Central memory CD8-positive, alpha-beta T cell (primary cell): ENCODE data around the gene TMOD2.

ENCODE experiments used
- ATAC-seq: fragments of 150-1000 bp; cut with Tn5 transposase; replicated peaks from 2 replicates; pipeline ENCODE4 v1.10.0; 2022; ENCODE audit warnings: mild to moderate bottlenecking, moderate FRiP score, moderate number of reproducible peaks; ENCODE audit not compliant: poor library complexity, severe bottlenecking; ENCODE audit errors: extremely low read depth
- DNase-seq, 2 donors: peaks; one replicate each; pipeline ENCODE4 v3.0.0; 2021; ENCODE audit warnings: low spot score in 2 of 2
- H3K27ac Mint-ChIP-seq: one replicate; pipeline ENCODE4 v1.8.0; 2022; ENCODE audit warnings: low read depth, mild to moderate bottlenecking, moderate library complexity, mixed read lengths
- H3K27me3 Mint-ChIP-seq: one replicate; pipeline ENCODE4 v1.8.0; 2022; ENCODE audit warnings: mixed read lengths
- H3K36me3 Mint-ChIP-seq: one replicate; pipeline ENCODE4 v1.8.0; 2022; ENCODE audit warnings: mild to moderate bottlenecking, moderate library complexity, mixed read lengths; ENCODE audit not compliant: insufficient read depth
- H3K4me1 Mint-ChIP-seq: one replicate; pipeline ENCODE4 v1.8.0; 2022; ENCODE audit warnings: mixed read lengths
- H3K4me3 Mint-ChIP-seq: one replicate; pipeline ENCODE4 v1.8.0; 2022; ENCODE audit warnings: mild to moderate bottlenecking, moderate library complexity, mixed read lengths
- H3K9me3 Mint-ChIP-seq: one replicate; pipeline ENCODE4 v1.8.0; 2022; ENCODE audit warnings: mixed read lengths

TMOD2 gene

DNA sequence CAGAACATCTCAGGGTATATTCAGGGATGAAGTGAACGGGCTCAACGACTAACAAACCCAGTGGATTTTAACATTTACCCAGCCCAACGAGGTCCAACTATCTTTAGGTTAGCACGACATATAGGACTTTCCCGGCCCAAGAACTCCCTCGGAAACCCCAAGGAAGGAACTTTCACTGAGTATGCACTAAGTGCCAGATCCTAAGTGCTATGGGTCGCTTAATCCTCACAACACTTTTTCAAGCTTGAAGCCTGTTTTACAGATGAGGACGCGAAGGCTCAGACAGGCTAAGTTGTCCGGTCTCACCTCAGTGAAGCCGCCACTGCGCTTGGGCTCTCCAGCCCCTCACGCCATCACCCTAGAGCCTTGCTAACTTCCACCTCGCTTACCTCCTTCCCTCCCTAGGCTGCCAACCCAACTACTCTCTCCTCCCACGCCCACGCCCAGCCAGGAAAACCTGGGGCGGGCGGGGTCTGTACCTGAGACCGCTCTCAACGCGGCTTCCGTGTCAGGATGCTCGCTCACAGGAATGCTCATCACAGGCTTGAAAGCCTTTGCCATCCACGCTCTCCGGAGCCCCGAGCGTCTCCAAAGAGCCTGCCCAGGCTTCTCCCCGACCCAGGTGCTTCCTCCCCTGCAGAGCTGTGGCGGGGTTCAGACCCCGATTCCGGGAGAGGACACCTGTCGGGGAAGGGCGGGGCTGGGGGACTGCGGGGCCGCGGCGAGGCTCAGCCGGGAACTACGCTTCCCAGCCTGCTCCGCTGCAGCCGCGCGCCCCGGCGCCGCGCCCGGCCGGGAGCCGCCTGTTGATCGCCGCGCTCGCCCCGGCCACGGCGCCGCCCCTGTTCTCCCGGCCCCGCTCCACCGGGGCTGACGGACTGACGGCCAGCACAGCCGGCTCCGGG lies at the start of gene TMOD2:
Gene TMOD2 (plus strand): TSS at position 806 of the 905 bp plus-strand sequence. CDS start 14,845 bp downstream, outside the sequence.
- Mint-ChIP-seq H3K36me3 (peaks cover 4% of the 10 kb centered on the region), H3K4me1 (peaks cover 32% of the 10 kb centered on the region), H3K4me3 (peak within 1 kb of the TSS; percentile 87), H3K27ac (no peak within 1 kb of the TSS), H3K9me3 (no peaks in the 10 kb centered on the region), H3K27me3 (no peaks in the 10 kb centered on the region)
- DNase-seq (no peak), ATAC-seq (peak; percentile 84)

DNA sequence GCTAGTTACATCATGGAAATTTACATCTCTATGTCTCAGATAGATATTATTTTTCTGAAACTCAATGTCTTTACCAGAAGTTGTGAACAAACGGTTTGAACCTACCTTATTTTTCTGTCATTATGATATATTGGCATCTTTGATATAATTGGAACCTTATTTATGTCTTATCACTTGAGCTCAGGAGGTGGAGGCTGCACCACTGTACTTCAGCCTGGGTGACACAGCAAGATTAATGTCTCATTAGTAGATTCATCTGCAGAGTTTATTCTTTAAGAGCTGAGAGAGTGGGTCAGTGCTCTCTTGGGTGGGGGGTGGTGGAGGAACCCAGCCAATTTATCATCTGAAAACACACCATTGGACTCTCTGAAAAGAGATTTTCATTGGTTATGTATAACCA lies 48.7 kb upstream of the TMOD2 start:
- Mint-ChIP-seq H3K4me1 (no peaks in the 10 kb centered on the region), H3K27me3 (peaks cover 33% of the 10 kb centered on the region), H3K4me3 (no peak overlapping the region), H3K9me3 (no peaks in the 10 kb centered on the region), H3K27ac (no peak overlapping the region), H3K36me3 (no peaks in the 10 kb centered on the region)
- DNase-seq (no peak), ATAC-seq (no peak)

- no peaks in the 10 kb centered on the region for H3K4me1 Mint-ChIP-seq
- H3K9me3 Mint-ChIP-seq = no peaks in the 10 kb centered on the region
- H3K36me3 Mint-ChIP-seq = no peaks in the 10 kb centered on the region
- ATAC-seq = no peak
- peaks cover 4% of the 10 kb centered on the region for H3K27me3 Mint-ChIP-seq
- no peak overlapping the region for H3K4me3 Mint-ChIP-seq
- DNase-seq = no peak
- H3K27ac Mint-ChIP-seq = no peak overlapping the region
Observed at GRCh38 chr15:51706291-51706690, 45.1 kb upstream of the TMOD2 start.

DNA sequence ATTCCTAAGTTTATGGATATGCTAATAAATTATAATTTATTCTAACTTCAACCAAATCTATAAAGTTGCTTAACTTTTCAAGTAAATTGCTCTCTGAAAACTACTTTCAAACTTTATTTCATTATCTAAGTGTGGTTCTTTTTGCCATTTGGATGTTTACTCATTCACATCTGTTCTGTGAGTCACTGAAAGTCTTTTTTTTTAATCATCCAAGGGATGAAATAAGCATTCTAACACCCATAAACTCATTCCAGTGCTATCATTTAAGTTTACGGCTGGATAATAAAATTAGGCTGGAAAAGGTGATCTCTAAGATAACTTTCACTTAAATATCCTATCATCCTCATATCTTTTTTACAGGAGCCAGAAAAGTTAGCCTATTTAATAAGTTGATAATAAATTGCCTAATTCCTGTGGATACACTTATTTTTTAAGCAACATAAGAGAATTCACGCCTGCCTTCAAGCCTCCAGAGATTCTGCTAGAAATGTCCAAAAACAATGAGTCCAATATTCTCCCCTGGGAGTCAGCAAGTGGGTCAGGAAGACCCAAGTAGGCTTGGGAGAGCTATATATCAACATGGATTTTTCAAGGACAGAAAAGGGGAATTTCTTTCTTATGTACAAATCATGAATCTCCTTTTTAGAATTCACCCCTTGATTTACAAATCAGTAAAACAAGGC lies 44.3 kb upstream of the TMOD2 start:
- Mint-ChIP-seq H3K27me3 (no peaks in the 10 kb centered on the region), H3K36me3 (no peaks in the 10 kb centered on the region), H3K4me1 (no peaks in the 10 kb centered on the region), H3K27ac (no peak overlapping the region), H3K4me3 (no peak overlapping the region), H3K9me3 (no peaks in the 10 kb centered on the region)
- no peak for DNase-seq
- no peak for ATAC-seq

GRCh38 chr15:51708013-51708412 lies 43.4 kb upstream of the TMOD2 start:
- Mint-ChIP-seq H3K9me3 (no peaks in the 10 kb centered on the region), H3K27ac (no peak overlapping the region), H3K27me3 (no peaks in the 10 kb centered on the region), H3K4me1 (no peaks in the 10 kb centered on the region), H3K4me3 (no peak overlapping the region), H3K36me3 (no peaks in the 10 kb centered on the region)
- no peak for DNase-seq
- no peak for ATAC-seq

- Mint-ChIP-seq H3K27me3 (no peaks in the 10 kb centered on the region), H3K4me1 (no peaks in the 10 kb centered on the region), H3K27ac (no peak overlapping the region), H3K9me3 (no peaks in the 10 kb centered on the region), H3K4me3 (no peak overlapping the region), H3K36me3 (no peaks in the 10 kb centered on the region)
- no peak for DNase-seq
- no peak for ATAC-seq
Observed at GRCh38 chr15:51709031-51709430, 42.4 kb upstream of the TMOD2 start.

GRCh38 chr15:51714162-51714561 lies 37.2 kb upstream of the TMOD2 start:
- no peaks in the 10 kb centered on the region for H3K4me1 Mint-ChIP-seq
- H3K36me3 Mint-ChIP-seq = no peaks in the 10 kb centered on the region
- H3K27ac Mint-ChIP-seq = no peak overlapping the region
- no peak overlapping the region for H3K4me3 Mint-ChIP-seq
- no peaks in the 10 kb centered on the region for H3K27me3 Mint-ChIP-seq
- DNase-seq (no peak), ATAC-seq (no peak)
- no peaks in the 10 kb centered on the region for H3K9me3 Mint-ChIP-seq

DNA sequence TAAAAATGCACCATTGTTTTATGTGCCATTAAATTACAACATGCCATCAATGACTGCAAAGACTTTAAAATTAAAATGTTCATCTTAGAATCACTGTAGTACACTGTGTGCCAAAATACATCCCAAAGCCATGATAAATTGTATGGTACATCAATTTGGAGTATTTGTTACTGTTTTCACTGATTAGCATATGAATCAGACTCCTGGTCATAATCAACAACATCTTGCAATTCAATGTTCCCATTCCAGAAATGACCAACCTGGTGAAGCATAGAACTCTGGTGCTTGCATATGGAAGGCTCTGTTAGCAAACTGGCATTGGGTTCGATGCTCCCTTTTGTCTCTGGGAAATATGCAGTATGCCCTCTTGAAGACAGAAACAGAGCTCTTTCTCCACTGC lies 36.5 kb upstream of the TMOD2 start:
- no peaks in the 10 kb centered on the region for H3K9me3 Mint-ChIP-seq
- H3K4me3 Mint-ChIP-seq = no peak overlapping the region
- H3K27me3 Mint-ChIP-seq = no peaks in the 10 kb centered on the region
- H3K4me1 Mint-ChIP-seq = no peaks in the 10 kb centered on the region
- DNase-seq = no peak
- ATAC-seq = no peak
- no peak overlapping the region for H3K27ac Mint-ChIP-seq
- no peaks in the 10 kb centered on the region for H3K36me3 Mint-ChIP-seq

- Mint-ChIP-seq H3K36me3 (peaks cover 11% of the 10 kb centered on the region), H3K27me3 (no peaks in the 10 kb centered on the region), H3K4me1 (peaks cover 8% of the 10 kb centered on the region), H3K27ac (no peak overlapping the region), H3K9me3 (no peaks in the 10 kb centered on the region), H3K4me3 (no peak overlapping the region)
- ATAC-seq (no peak), DNase-seq (no peak)
Observed at GRCh38 chr15:51718219-51718618, 33.2 kb upstream of the TMOD2 start.

- Mint-ChIP-seq H3K9me3 (no peaks in the 10 kb centered on the region), H3K36me3 (peaks cover 13% of the 10 kb centered on the region), H3K27me3 (no peaks in the 10 kb centered on the region), H3K4me3 (no peak overlapping the region), H3K4me1 (peaks cover 8% of the 10 kb centered on the region), H3K27ac (no peak overlapping the region)
- DNase-seq (no peak), ATAC-seq (no peak)
Observed at GRCh38 chr15:51718746-51719145, 32.7 kb upstream of the TMOD2 start.

GRCh38 chr15:51720201-51720995 lies 31.0 kb upstream of the TMOD2 start:
- Mint-ChIP-seq H3K36me3 (peaks cover 23% of the 10 kb centered on the region), H3K4me1 (peaks cover 23% of the 10 kb centered on the region), H3K9me3 (no peaks in the 10 kb centered on the region), H3K27me3 (no peaks in the 10 kb centered on the region), H3K27ac (peak overlapping the region; percentile 23), H3K4me3 (no peak overlapping the region)
- no peak for DNase-seq
- no peak for ATAC-seq

DNA sequence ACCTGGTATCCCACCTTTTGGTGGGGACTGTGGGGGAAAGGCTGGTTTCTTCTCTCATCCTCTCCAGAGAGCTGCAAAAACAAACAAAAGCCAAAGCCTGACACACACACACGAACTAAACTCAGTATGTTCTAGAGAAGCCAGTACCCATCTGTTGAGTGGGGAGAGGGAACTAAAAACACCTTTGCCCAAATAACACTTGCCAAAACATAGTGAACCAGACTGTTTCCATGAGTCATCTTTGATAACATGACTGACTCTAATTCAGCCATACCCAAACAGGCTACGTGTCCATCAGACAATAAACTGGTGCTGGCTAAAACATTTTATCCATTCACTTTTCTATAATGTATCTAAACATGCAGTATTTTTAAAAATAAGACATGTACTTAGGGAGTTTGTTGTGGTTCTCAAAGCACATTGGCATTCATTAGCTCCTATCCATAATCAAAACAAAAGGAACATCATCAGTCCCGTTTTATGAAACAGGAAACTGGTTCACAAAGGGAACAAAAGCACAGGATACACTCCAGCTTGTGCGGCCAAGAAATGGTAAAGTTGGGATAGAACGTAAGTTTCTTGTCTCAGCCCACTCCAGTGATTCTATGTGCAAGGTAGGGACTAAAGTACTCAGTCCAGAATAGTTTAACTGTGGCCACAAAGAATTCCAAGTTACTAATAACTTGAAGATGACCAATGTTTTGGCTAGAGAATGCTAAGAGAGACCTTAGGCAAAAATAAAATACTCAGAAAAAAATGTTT lies 30.0 kb upstream of the TMOD2 start:
- Mint-ChIP-seq H3K27me3 (no peaks in the 10 kb centered on the region), H3K4me3 (no peak overlapping the region), H3K27ac (no peak overlapping the region), H3K9me3 (no peaks in the 10 kb centered on the region), H3K36me3 (peaks cover 23% of the 10 kb centered on the region), H3K4me1 (peaks cover 26% of the 10 kb centered on the region)
- ATAC-seq (no peak), DNase-seq (no peak)
